NCI-H2107 treated with DMSO at 0.1 percent for 48 hours (cell line): ENCODE data around the gene SLC5A6.

Experiments used
- DNase-seq: peaks from one replicate; lab custom pipeline; 2025; ENCODE audit not compliant: unreplicated experiment; lab: John Stamatoyannopoulos, UW

Gene SLC5A6

GRCh38 chr2:27237341-27237945 lies 25.4 kb upstream of the SLC5A6 start:
- no peak for DNase-seq

GRCh38 chr2:27236626-27237025 lies 24.6 kb upstream of the SLC5A6 start:
- no peak for DNase-seq

GRCh38 chr2:27236136-27236535 lies 24.1 kb upstream of the SLC5A6 start:
- no peak for DNase-seq

- no peak for DNase-seq
Observed at GRCh38 chr2:27233341-27233740, 21.3 kb upstream of the SLC5A6 start.

GRCh38 chr2:27231921-27232320 lies 19.9 kb upstream of the SLC5A6 start:
- DNase-seq = no peak

GRCh38 chr2:27227501-27227900 lies 15.4 kb upstream of the SLC5A6 start:
- no peak for DNase-seq

- no peak for DNase-seq
Observed at GRCh38 chr2:27225526-27225925, 13.5 kb upstream of the SLC5A6 start.

GRCh38 chr2:27223416-27223815 lies 11.3 kb upstream of the SLC5A6 start:
- DNase-seq = no peak

GRCh38 chr2:27222407-27222806 lies 10.3 kb upstream of the SLC5A6 start:
- DNase-seq = no peak

GRCh38 chr2:27221166-27221565 lies 9.1 kb upstream of the SLC5A6 start:
- no peak for DNase-seq

- DNase-seq = no peak
Observed at GRCh38 chr2:27220091-27220490, 8.0 kb upstream of the SLC5A6 start.

GRCh38 chr2:27219091-27219490 lies 7.0 kb upstream of the SLC5A6 start:
- DNase-seq = no peak

GRCh38 chr2:27218614-27219013 lies 6.5 kb upstream of the SLC5A6 start:
- no peak for DNase-seq

- DNase-seq = peak; percentile 54
Observed at GRCh38 chr2:27217173-27218121, 5.4 kb upstream of the SLC5A6 start, which contains the start of gene CAD. Gene CAD, plus strand, starts transcription at chr2:27217369. Its CDS starts 183 bp downstream, at chr2:27217552.

GRCh38 chr2:27216416-27217137 lies 4.5 kb upstream of the SLC5A6 start:
- DNase-seq = no peak

GRCh38 chr2:27214941-27215340 lies 2.9 kb upstream of the SLC5A6 start:
- no peak for DNase-seq

GRCh38 chr2:27212626-27213471 lies 781 bp upstream of the SLC5A6 start:
- no peak for DNase-seq

GRCh38 chr2:27211241-27211942 lies 676 bp downstream of the SLC5A6 start:
- DNase-seq = no peak

- no peak for DNase-seq
Observed at GRCh38 chr2:27209621-27210401, 2.3 kb downstream of the SLC5A6 start.
